ENCODE measurements around the gene PRR13. TPM values are rescaled to one million over a fixed set of nuclear protein-coding genes. Genes with fewer than 3 reads are reported as not detected.
"Not testable (repeated sequence)": the region's sequence is repeated elsewhere in the genome, so short reads cannot be mapped to it uniquely, and the experiment has no call there.

PRR13 gene, protein sequence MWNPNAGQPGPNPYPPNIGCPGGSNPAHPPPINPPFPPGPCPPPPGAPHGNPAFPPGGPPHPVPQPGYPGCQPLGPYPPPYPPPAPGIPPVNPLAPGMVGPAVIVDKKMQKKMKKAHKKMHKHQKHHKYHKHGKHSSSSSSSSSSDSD
- total RNA-seq: 29.0 and 40.5 TPM in 2 replicates

DNA sequence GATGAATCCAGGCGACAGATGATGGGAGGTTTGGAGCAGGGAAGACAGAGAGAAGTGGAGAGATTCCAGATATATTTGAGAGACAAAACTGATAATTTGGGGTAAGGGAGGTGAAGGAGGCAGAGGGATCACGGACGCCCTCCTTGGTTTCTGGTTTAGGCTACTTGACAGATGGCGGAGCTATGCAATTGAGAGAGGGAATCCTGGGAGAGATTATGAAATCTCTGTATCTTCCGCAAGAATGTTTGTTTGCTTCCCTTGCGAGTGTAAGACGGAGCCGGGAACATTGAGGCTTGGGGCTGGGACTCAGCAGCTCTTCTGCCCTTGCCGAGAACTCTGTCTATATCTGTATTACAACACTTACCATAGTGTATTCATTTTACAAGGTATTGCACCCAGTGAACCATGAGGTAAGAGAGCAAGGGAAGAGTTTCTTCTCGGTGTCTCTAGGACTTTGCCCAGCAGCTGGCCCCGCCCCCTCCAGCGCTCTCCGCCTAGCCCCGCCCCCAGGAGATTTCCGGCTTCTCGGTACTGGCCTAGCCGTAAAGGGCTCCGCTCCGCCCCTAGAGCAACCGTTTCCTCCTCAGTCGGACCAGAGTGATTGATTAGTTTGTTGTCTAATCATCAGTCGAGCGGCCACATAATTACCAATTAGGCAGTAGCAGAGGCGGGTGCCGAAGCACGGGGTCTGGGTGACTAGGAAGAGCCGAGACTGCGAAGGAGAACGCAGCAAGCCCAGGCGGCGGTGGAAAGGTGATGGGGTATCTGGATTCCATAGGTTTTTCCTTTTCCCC is at the start of gene PRR13:
PRR13 (plus strand) TSS at position 695 of the 794 bp plus-strand sequence. CDS start 981 bp downstream, outside the sequence.
- peaks cover 8% of the 10 kb centered on the region for H3K36me3 ChIP-seq (ENCODE audit: control insufficient read depth, insufficient read depth, low read length)
- peak within 1 kb of the TSS; percentile 87 for H3K4me3 ChIP-seq (ENCODE audit: low read depth, low read length)
- DNase-seq (ENCODE audit: low read depth): peak; percentile 99
- TF ChIP-seq CTCF (IDR thresholded peaks at IDR 0.05; ENCODE audit: insufficient read depth, low read length, severe bottlenecking): no peak
- no peaks in the 10 kb centered on the region for H3K27me3 ChIP-seq (ENCODE audit: control insufficient read depth, insufficient read depth, low read length)
- no peak for FAIRE-seq

DNA sequence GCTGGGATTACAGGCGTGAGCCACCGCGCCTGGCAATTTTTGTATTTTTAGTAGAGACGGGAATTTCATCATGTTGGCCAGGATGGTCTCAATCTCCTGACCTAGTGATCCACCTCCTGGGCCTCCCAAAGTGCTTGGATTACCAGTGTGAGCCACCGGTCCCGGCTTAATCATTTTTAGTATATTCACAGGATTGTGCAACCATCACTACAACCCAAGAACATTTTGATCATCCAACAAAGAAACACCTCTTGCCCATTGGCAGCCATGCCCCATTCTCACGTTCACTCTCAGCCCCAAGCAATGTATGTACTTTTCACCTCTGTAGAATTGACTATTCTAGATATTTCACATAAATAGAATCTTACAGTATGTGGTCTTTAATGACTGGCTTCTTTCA is 41.6 kb upstream of the PRR13 start:
- FAIRE-seq: no peak
- Histone ChIP-seq H3K4me3 (ENCODE audit: low read depth, low read length) (no peak overlapping the region), H3K27me3 (ENCODE audit: control insufficient read depth, insufficient read depth, low read length) (no peaks in the 10 kb centered on the region), H3K36me3 (ENCODE audit: control insufficient read depth, insufficient read depth, low read length) (peaks cover 3% of the 10 kb centered on the region)
- no peak for TF ChIP-seq CTCF (IDR thresholded peaks at IDR 0.05; ENCODE audit: insufficient read depth, low read length, severe bottlenecking)
- no peak for DNase-seq (ENCODE audit: low read depth)

DNA sequence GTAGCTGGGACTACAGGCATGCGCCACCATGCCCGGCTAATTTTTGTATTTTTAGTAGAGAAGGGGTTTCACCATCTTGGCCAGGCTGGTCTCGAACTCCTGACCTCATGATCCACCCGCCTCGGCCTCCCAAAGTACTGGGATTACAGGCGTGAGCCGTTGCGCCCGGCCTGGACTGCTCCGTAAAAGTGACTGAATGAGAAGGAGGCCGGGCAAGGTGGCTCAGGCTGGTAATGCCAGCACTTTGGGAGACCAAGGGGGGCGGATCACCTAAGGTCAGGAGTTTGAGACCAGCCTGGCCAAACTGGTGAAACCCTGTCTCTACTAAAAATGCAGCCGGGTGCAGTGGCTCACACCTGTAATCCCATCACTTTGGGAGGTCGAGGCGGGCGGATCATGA is 39.2 kb upstream of the PRR13 start:
- not testable (repeated sequence) for FAIRE-seq; DNase-seq (ENCODE audit: low read depth); H3K4me3 ChIP-seq (ENCODE audit: low read depth, low read length); H3K36me3 ChIP-seq (ENCODE audit: control insufficient read depth, insufficient read depth, low read length); H3K27me3 ChIP-seq (ENCODE audit: control insufficient read depth, insufficient read depth, low read length)

GRCh38 chr12:53402871-53403270 is 38.7 kb upstream of the PRR13 start:
- DNase-seq (ENCODE audit: low read depth) (no peak), FAIRE-seq (no peak)
- Histone ChIP-seq H3K4me3 (ENCODE audit: low read depth, low read length) (no peak overlapping the region), H3K27me3 (ENCODE audit: control insufficient read depth, insufficient read depth, low read length) (no peaks in the 10 kb centered on the region), H3K36me3 (ENCODE audit: control insufficient read depth, insufficient read depth, low read length) (peaks cover 3% of the 10 kb centered on the region)
- TF ChIP-seq CTCF (IDR thresholded peaks at IDR 0.05; ENCODE audit: insufficient read depth, low read length, severe bottlenecking): no peak

DNA sequence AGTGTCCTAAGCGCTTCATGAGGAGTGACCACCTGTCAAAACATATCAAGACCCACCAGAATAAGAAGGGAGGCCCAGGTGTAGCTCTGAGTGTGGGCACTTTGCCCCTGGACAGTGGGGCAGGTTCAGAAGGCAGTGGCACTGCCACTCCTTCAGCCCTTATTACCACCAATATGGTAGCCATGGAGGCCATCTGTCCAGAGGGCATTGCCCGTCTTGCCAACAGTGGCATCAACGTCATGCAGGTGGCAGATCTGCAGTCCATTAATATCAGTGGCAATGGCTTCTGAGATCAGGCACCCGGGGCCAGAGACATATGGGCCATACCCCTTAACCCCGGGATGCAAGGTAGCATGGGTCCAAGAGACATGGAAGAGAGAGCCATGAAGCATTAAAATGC is 30.6 kb upstream of the PRR13 start:
- DNase-seq (ENCODE audit: low read depth) (no peak), FAIRE-seq (no peak)
- Histone ChIP-seq H3K27me3 (ENCODE audit: control insufficient read depth, insufficient read depth, low read length) (no peaks in the 10 kb centered on the region), H3K36me3 (ENCODE audit: control insufficient read depth, insufficient read depth, low read length) (peaks cover 15% of the 10 kb centered on the region), H3K4me3 (ENCODE audit: low read depth, low read length) (no peak overlapping the region)
- TF ChIP-seq CTCF (IDR thresholded peaks at IDR 0.05; ENCODE audit: insufficient read depth, low read length, severe bottlenecking): no peak

GRCh38 chr12:53413485-53414204 is 27.9 kb upstream of the PRR13 start:
- TF ChIP-seq CTCF (IDR thresholded peaks at IDR 0.05; ENCODE audit: insufficient read depth, low read length, severe bottlenecking): no peak
- H3K36me3 ChIP-seq (ENCODE audit: control insufficient read depth, insufficient read depth, low read length): peaks cover 12% of the 10 kb centered on the region
- no peak for FAIRE-seq

More at GRCh38 chr12:53413485-53414204, 27.9 kb upstream of the PRR13 start:
- Histone ChIP-seq H3K4me3 (ENCODE audit: low read depth, low read length) (no peak overlapping the region), H3K27me3 (ENCODE audit: control insufficient read depth, insufficient read depth, low read length) (no peaks in the 10 kb centered on the region)
- no peak for DNase-seq (ENCODE audit: low read depth)
